Endothelial cell of umbilical vein (primary cell): ENCODE results near the gene KIAA0753. TPM values are rescaled to one million over a fixed set of nuclear protein-coding genes. Genes with fewer than 3 reads are reported as not detected.

Source experiments
- BruUV-seq: library from RNA; stranded (reverse); fragments of 400-500 nt; replicated peaks from 2 replicates; lab custom pipeline; 2021; lab: Mats Ljungman, UMichigan
- CTCF ChIA-PET: fragments of 300-600, 350-600 bp; sonication (Branson Sonifier 250); formaldehyde crosslinking; loops from one replicate; lab custom pipeline; 2021; ENCODE audit warnings: antibody characterized with exemption, inconsistent platforms; lab: Charles Lee
- POLR2A ChIA-PET: fragments of 300-600, 350-600 bp; sonication (Branson Sonifier 250); formaldehyde crosslinking; loops from one replicate; lab custom pipeline; 2021; ENCODE audit warnings: antibody characterized with exemption, inconsistent platforms; lab: Charles Lee
- DNase-seq: peaks from one replicate; pipeline ENCODE4 v3.0.0-alpha.2; 2011; ENCODE audit warnings: low read depth, low spot score
- FAIRE-seq: peaks from 2 replicates; lab custom pipeline; 2011; peaks lifted over from hg19 to GRCh38; lab: Jason Lieb, UNC
- H2AFZ ChIP-seq: 2 replicates; pipeline ENCODE4 v1.6.0; 2012; ENCODE audit warnings: low read depth, low read length, control low read depth, inconsistent platforms
- H3K27ac ChIP-seq: 2 replicates; pipeline ENCODE4 v1.5.1; 2011; ENCODE audit warnings: low read depth, mild to moderate bottlenecking, control low read depth, low read length, moderate library complexity; ENCODE audit not compliant: insufficient read depth
- H3K27me3 ChIP-seq, 2 experiments: 2 replicates each; pipeline versions ENCODE4 v1.6.0 to v1.6.1; 2011; ENCODE audit warnings: low read length in 2 of 2, mixed read lengths in 1 of 2; ENCODE audit not compliant: control insufficient read depth in 2 of 2, insufficient read depth in 2 of 2
- H3K36me3 ChIP-seq, 2 experiments: 2 replicates in 1 of 2; 3 replicates in 1 of 2; pipeline ENCODE4 v1.5.1; 2011; ENCODE audit warnings: low read length in 2 of 2, mild to moderate bottlenecking in 1 of 2, moderate library complexity in 1 of 2; ENCODE audit not compliant: control insufficient read depth in 2 of 2, insufficient read depth in 2 of 2; ENCODE audit errors: extremely low read depth in 1 of 2
- H3K4me1 ChIP-seq: 3 replicates; pipeline ENCODE4 v1.5.1; 2011; ENCODE audit warnings: mild to moderate bottlenecking, low read length; ENCODE audit not compliant: control insufficient read depth, insufficient read depth; ENCODE audit errors: extremely low read depth
- H3K4me2 ChIP-seq: 2 replicates; pipeline ENCODE4 v1.6.1; 2011; ENCODE audit warnings: low read length, control low read depth, mixed read lengths; ENCODE audit not compliant: insufficient read depth
- H3K4me3 ChIP-seq, 3 experiments: fragments of 200-600 bp in 1 of 3; sonication (generic), shearing (Covaris generic) in 1 of 3; replicated peaks in 1 of 3; 2 replicates each; pipeline ENCODE4 v1.5.1; 2011 to 2016; ENCODE audit warnings: control low read depth in 3 of 3, low read length in 3 of 3, mild to moderate bottlenecking in 2 of 3, inconsistent platforms in 1 of 3, low read depth in 1 of 3, moderate library complexity in 1 of 3; ENCODE audit not compliant: insufficient read depth in 1 of 3
- H3K79me2 ChIP-seq: 2 replicates; pipeline ENCODE4 v1.6.0; 2012; ENCODE audit warnings: low read length, inconsistent platforms; ENCODE audit not compliant: control insufficient read depth, insufficient read depth
- H3K9ac ChIP-seq: replicated peaks from 2 replicates; pipeline ENCODE3; 2011; ENCODE audit warnings: low read length, control low read depth; ENCODE audit not compliant: insufficient read depth; ENCODE audit errors: extremely low read depth
- H3K9me1 ChIP-seq: replicated peaks from 3 replicates; pipeline ENCODE4 v1.6.0; 2011; ENCODE audit warnings: mild to moderate bottlenecking, low read length; ENCODE audit not compliant: control insufficient read depth, insufficient read depth; ENCODE audit errors: extremely low read depth
- H3K9me3 ChIP-seq: replicated peaks from 2 replicates; pipeline ENCODE4 v1.5.1; 2012; ENCODE audit warnings: low read length, inconsistent platforms; ENCODE audit not compliant: control insufficient read depth, insufficient read depth
- H4K20me1 ChIP-seq: replicated peaks from 2 replicates; pipeline ENCODE3; 2011; ENCODE audit warnings: mild to moderate bottlenecking, low read length; ENCODE audit not compliant: control insufficient read depth, insufficient read depth; ENCODE audit errors: extremely low read depth
- EZH2 ChIP-seq: IDR thresholded peaks from 2 replicates; pipeline ENCODE4 v1.6.1; 2012; ENCODE audit warnings: borderline replicate concordance, low read depth, mild to moderate bottlenecking, moderate library complexity, low read length, inconsistent platforms; ENCODE audit not compliant: severe bottlenecking
- FOS ChIP-seq: IDR thresholded peaks from 2 replicates; pipeline ENCODE4 v1.6.1; 2011; ENCODE audit warnings: mild to moderate bottlenecking, low read length, moderate library complexity, borderline replicate concordance; ENCODE audit not compliant: insufficient read depth
- JUN ChIP-seq: IDR thresholded peaks from 2 replicates; pipeline ENCODE4 v1.6.1; 2011; ENCODE audit warnings: borderline replicate concordance, low read depth; ENCODE audit not compliant: insufficient read length, insufficient read depth
- MAX ChIP-seq: IDR thresholded peaks from 2 replicates; pipeline ENCODE4 v1.6.1; 2011; ENCODE audit not compliant: insufficient read depth, insufficient read length
- MYC ChIP-seq: IDR thresholded peaks from one replicate; pipeline ENCODE4 v1.6.1; 2011; ENCODE audit warnings: mild to moderate bottlenecking, low read depth, low read length
- POLR2A ChIP-seq: IDR thresholded peaks from 2 replicates; pipeline ENCODE4 v1.6.1; 2012; ENCODE audit warnings: low read depth, mild to moderate bottlenecking, control low read depth, low read length
- dilution Hi-C: fragments of 300-500 bp; cut with MboI; formaldehyde crosslinking; loops from one replicate; pipeline ENCODE4 v1.15.0; 2019; ENCODE audit warnings: low sequenced_read_pairs; ENCODE audit not compliant: extremely low pct_ligation_motif_present
- intact Hi-C: fragments of 100-400 bp; cut with micrococcal nuclease; formaldehyde crosslinking; loops from one replicate; pipeline ENCODE4 v1.10.0; 2022
- polyA plus RNA-seq, 4 experiments: library from polyadenylated mRNA; depleted of rRNA in 3 of 4; stranded (reverse) in 3 of 4; unstranded in 1 of 4; fragments of >200 nt; gene quantifications; 2 replicates each; pipeline versions ENCODE4 v1.2.1 to v1.2.3, GENCODE V29; 2011 to 2012; ENCODE audit warnings: missing spikeins in 1 of 4
- total RNA-seq: library from RNA; stranded (reverse); gene quantifications from 2 replicates; pipeline ENCODE4 v1.2.3, GENCODE V29; 2021

KIAA0753 gene
- total and polyA plus RNA-seq, 2 donors (not counting 3 experiments of a cell fraction or from before 2014, with no cell fraction given), result 5.3 to 23.9 TPM

GRCh38 chr17:6559753-6560215 lies 80.7 kb downstream of the KIAA0753 start:
- BruUV-seq, result no TSS peak
- Histone ChIP-seq H3K9ac (no peak overlapping the region), H3K4me1 (peaks cover 3% of the 10 kb centered on the region), H4K20me1 (no peaks in the 10 kb centered on the region), H3K9me3 (no peaks in the 10 kb centered on the region), H3K27ac (no peak overlapping the region), H3K36me3 (no peaks in the 10 kb centered on the region), H2AFZ (no peak overlapping the region), H3K27me3 (peaks cover 6 to 10% of the 10 kb centered on the region in 2 experiments), H3K79me2 (no peaks in the 10 kb centered on the region), H3K9me1 (no peaks in the 10 kb centered on the region), H3K4me3 (no peak overlapping the region), H3K4me2 (no peak overlapping the region)
- CTCF ChIA-PET, result interaction anchor here (1.1 to 2.1 kb wide), 4 partner anchors 9 to 87 kb away, joined by 3 to 11 read pairs (median 6); no protein-coding TSS in a partner anchor
- no peak for DNase-seq
- dilution Hi-C loops (no loop called here), intact Hi-C loops (loop anchor here (1.0 kb wide), 1 partner anchor 86 kb away; no protein-coding TSS in a partner anchor)
- POLR2A ChIA-PET, result no interaction called here
- FAIRE-seq, result no peak
- TF ChIP-seq POLR2A, result no peak
- TF ChIP-seq MAX, result no peak
- TF ChIP-seq MYC, result no peak
- no peak for TF ChIP-seq JUN
- no peak for TF ChIP-seq FOS
- no peak for TF ChIP-seq EZH2
